Measurements from ENCODE around the gene VPS52. TPM values are rescaled to one million over a fixed set of nuclear protein-coding genes. Genes with fewer than 3 reads are reported as not detected.

VPS52 gene
- total RNA-seq, 1 donor from 2014 or later: 41.8 TPM

- DNase-seq (ENCODE audit: low spot score): peak; percentile 91
- no peak for TF ChIP-seq CTCF (IDR thresholded peaks at IDR 0.05; ENCODE audit: unreplicated experiment)
- peaks cover 24% of the 10 kb centered on the region for H3K4me1 Mint-ChIP-seq (ENCODE audit: unreplicated experiment)
- H3K27me3 Mint-ChIP-seq (ENCODE audit: unreplicated experiment): peaks cover 4% of the 10 kb centered on the region
- H3K27ac Mint-ChIP-seq (ENCODE audit: unreplicated experiment): peak overlapping the region; percentile 79
- peak overlapping the region; percentile 86 for H3K4me3 Mint-ChIP-seq (ENCODE audit: unreplicated experiment)
- no peaks in the 10 kb centered on the region for H3K9me3 Mint-ChIP-seq (ENCODE audit: unreplicated experiment)
- peaks cover 13% of the 10 kb centered on the region for H3K36me3 Mint-ChIP-seq (ENCODE audit: low read depth, unreplicated experiment)
These were observed 22.5 kb downstream of the VPS52 start for GRCh38 chr6:33248932-33249731.

GRCh38 chr6:33248643-33248931 lies 23.1 kb downstream of the VPS52 start:
- Mint-ChIP-seq H3K27me3 (ENCODE audit: unreplicated experiment) (peaks cover 4% of the 10 kb centered on the region), H3K9me3 (ENCODE audit: unreplicated experiment) (no peaks in the 10 kb centered on the region), H3K36me3 (ENCODE audit: low read depth, unreplicated experiment) (peaks cover 13% of the 10 kb centered on the region), H3K4me3 (ENCODE audit: unreplicated experiment) (peak overlapping the region; percentile 86), H3K27ac (ENCODE audit: unreplicated experiment) (peak overlapping the region; percentile 57), H3K4me1 (ENCODE audit: unreplicated experiment) (peaks cover 24% of the 10 kb centered on the region)
- TF ChIP-seq CTCF (IDR thresholded peaks at IDR 0.05; ENCODE audit: unreplicated experiment): no peak
- DNase-seq (ENCODE audit: low spot score): no peak

- peak; percentile 92 for DNase-seq (ENCODE audit: low spot score)
- Mint-ChIP-seq H3K4me1 (ENCODE audit: unreplicated experiment) (peaks cover 24% of the 10 kb centered on the region), H3K36me3 (ENCODE audit: low read depth, unreplicated experiment) (peaks cover 13% of the 10 kb centered on the region), H3K4me3 (ENCODE audit: unreplicated experiment) (peak overlapping the region; percentile 86), H3K27me3 (ENCODE audit: unreplicated experiment) (peaks cover 4% of the 10 kb centered on the region), H3K9me3 (ENCODE audit: unreplicated experiment) (no peaks in the 10 kb centered on the region), H3K27ac (ENCODE audit: unreplicated experiment) (peak overlapping the region; percentile 57)
- TF ChIP-seq CTCF (IDR thresholded peaks at IDR 0.05; ENCODE audit: unreplicated experiment): peak; percentile 80
These were observed 23.6 kb downstream of the VPS52 start for GRCh38 chr6:33247977-33248642.

GRCh38 chr6:33243476-33243875 lies 28.2 kb downstream of the VPS52 start:
- no peak for DNase-seq (ENCODE audit: low spot score)
- TF ChIP-seq CTCF (IDR thresholded peaks at IDR 0.05; ENCODE audit: unreplicated experiment): no peak
- H3K4me1 Mint-ChIP-seq (ENCODE audit: unreplicated experiment): peaks cover 8% of the 10 kb centered on the region
- H3K27me3 Mint-ChIP-seq (ENCODE audit: unreplicated experiment): peaks cover 5% of the 10 kb centered on the region
- H3K36me3 Mint-ChIP-seq (ENCODE audit: low read depth, unreplicated experiment): no peaks in the 10 kb centered on the region
- no peak overlapping the region for H3K27ac Mint-ChIP-seq (ENCODE audit: unreplicated experiment)
- no peak overlapping the region for H3K4me3 Mint-ChIP-seq (ENCODE audit: unreplicated experiment)
- H3K9me3 Mint-ChIP-seq (ENCODE audit: unreplicated experiment): no peaks in the 10 kb centered on the region

- no peak overlapping the region for H3K4me3 Mint-ChIP-seq (ENCODE audit: unreplicated experiment)
- peaks cover 4% of the 10 kb centered on the region for H3K4me1 Mint-ChIP-seq (ENCODE audit: unreplicated experiment)
- DNase-seq (ENCODE audit: low spot score): no peak
- H3K27me3 Mint-ChIP-seq (ENCODE audit: unreplicated experiment): peaks cover 5% of the 10 kb centered on the region
- H3K9me3 Mint-ChIP-seq (ENCODE audit: unreplicated experiment): no peaks in the 10 kb centered on the region
- H3K27ac Mint-ChIP-seq (ENCODE audit: unreplicated experiment): no peak overlapping the region
- H3K36me3 Mint-ChIP-seq (ENCODE audit: low read depth, unreplicated experiment): no peaks in the 10 kb centered on the region
- no peak for TF ChIP-seq CTCF (IDR thresholded peaks at IDR 0.05; ENCODE audit: unreplicated experiment)
These were observed 29.7 kb downstream of the VPS52 start for GRCh38 chr6:33241968-33242367.

All from endothelial cell (in vitro differentiated cells).